ENCODE measurements around the gene NCOA1. TPM values are rescaled to one million over a fixed set of nuclear protein-coding genes. Genes with fewer than 3 reads are reported as not detected.

Gene NCOA1
- total RNA-seq, 3 donors from 2014 or later: 34.8 to 55.6 (median 43.6) TPM

GRCh38 chr2:24513281-24514071, 22.4 kb downstream of the NCOA1 start:
- H3K9me3 ChIP-seq: no peaks in the 10 kb centered on the region
- H3K36me3 ChIP-seq (ENCODE audit: low read depth): no peaks in the 10 kb centered on the region
- TF ChIP-seq CTCF (IDR thresholded peaks at IDR 0.05): no peak
- ATAC-seq (no peak), DNase-seq (no peak)
- no peak overlapping the region for H3K4me3 ChIP-seq
- intact Hi-C loops (cut with DNase I, micrococcal nuclease): no loop called here
- H3K4me1 ChIP-seq (ENCODE audit: low read depth): peaks cover 2% of the 10 kb centered on the region

GRCh38 chr2:24514820-24515219, 23.8 kb downstream of the NCOA1 start:
- H3K9me3 ChIP-seq: no peaks in the 10 kb centered on the region
- no peaks in the 10 kb centered on the region for H3K36me3 ChIP-seq (ENCODE audit: low read depth)
- ATAC-seq (no peak), DNase-seq (no peak)
- no peaks in the 10 kb centered on the region for H3K4me1 ChIP-seq (ENCODE audit: low read depth)
- H3K4me3 ChIP-seq: no peak overlapping the region
- intact Hi-C loops (cut with DNase I, micrococcal nuclease): no loop called here
- TF ChIP-seq CTCF (IDR thresholded peaks at IDR 0.05): no peak

DNA sequence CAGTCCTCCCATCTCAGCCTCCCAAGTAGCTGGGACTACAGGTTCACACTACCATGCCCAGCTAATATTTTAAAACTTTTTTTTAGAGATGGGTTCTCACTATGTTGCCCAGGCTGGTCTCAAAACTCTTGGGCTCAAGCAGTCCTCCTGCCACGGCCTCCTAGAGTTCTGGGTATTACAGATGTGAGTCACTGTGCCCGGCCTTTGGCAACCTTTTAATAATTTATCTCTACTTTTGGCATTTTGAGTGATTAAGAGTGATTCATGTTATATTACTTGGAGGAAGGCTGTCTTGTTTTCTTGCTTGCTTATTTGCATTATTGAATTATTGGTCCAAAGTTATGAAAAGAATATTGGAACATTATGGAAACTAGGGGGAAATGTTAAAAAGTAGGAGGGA, 24.3 kb downstream of the NCOA1 start:
- ATAC-seq (no peak), DNase-seq (no peak)
- intact Hi-C loops (cut with DNase I, micrococcal nuclease): no loop called here
- Histone ChIP-seq H3K36me3 (ENCODE audit: low read depth) (no peaks in the 10 kb centered on the region), H3K4me1 (ENCODE audit: low read depth) (peaks cover under 1% of the 10 kb centered on the region), H3K9me3 (no peaks in the 10 kb centered on the region), H3K4me3 (no peak overlapping the region)
- TF ChIP-seq CTCF (IDR thresholded peaks at IDR 0.05): no peak

DNA sequence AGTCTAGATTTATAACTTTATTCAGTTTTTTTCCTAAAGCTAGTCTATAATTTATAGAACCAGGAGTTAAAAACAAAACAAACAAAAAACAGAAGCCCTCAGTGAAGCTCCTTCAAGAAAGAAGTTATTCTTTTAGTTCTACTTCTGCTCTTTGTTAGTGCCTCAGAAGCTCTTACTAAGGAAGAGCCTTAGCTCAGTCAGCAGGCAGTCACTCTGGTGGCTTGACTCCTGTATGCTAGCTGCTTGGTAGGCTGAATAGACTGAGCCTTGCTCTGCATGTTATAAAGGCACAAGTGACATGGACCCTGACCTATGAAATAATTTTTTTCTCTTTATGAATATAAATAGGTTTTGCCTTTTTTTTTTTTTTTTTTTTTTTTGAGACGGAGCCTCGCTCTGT, 24.8 kb downstream of the NCOA1 start:
- Histone ChIP-seq H3K36me3 (ENCODE audit: low read depth) (no peaks in the 10 kb centered on the region), H3K4me1 (ENCODE audit: low read depth) (peaks cover 6% of the 10 kb centered on the region), H3K4me3 (no peak overlapping the region), H3K9me3 (no peaks in the 10 kb centered on the region)
- TF ChIP-seq CTCF (IDR thresholded peaks at IDR 0.05): no peak
- no peak for ATAC-seq
- no peak for DNase-seq
- intact Hi-C loops (cut with DNase I, micrococcal nuclease): no loop called here

DNA sequence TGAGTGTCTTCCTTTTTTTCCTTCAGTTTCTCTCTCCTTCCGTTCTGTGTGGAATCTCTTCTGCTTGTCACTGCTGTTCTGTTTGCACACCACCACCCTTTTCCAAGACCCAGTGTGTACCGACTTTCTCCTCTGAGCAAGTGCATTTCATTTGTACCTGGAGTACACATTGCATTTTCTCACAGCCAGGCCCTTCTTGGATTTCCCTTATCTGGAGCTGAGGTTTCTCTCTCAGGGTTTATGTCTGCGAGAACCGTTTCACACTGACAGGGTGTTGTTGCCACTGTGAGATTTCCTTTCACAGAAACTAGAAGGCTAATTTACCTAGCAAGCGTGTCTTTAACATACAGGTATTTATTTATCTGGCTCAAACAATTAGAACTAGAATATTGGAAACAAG, 26.2 kb downstream of the NCOA1 start:
- Histone ChIP-seq H3K9me3 (no peaks in the 10 kb centered on the region), H3K4me3 (no peak overlapping the region), H3K4me1 (ENCODE audit: low read depth) (peaks cover 18% of the 10 kb centered on the region), H3K36me3 (ENCODE audit: low read depth) (no peaks in the 10 kb centered on the region)
- intact Hi-C loops (cut with DNase I, micrococcal nuclease): no loop called here
- no peak for TF ChIP-seq CTCF (IDR thresholded peaks at IDR 0.05)
- ATAC-seq (no peak), DNase-seq (no peak)
